Measurements from ENCODE around the gene NUP93.

DNA sequence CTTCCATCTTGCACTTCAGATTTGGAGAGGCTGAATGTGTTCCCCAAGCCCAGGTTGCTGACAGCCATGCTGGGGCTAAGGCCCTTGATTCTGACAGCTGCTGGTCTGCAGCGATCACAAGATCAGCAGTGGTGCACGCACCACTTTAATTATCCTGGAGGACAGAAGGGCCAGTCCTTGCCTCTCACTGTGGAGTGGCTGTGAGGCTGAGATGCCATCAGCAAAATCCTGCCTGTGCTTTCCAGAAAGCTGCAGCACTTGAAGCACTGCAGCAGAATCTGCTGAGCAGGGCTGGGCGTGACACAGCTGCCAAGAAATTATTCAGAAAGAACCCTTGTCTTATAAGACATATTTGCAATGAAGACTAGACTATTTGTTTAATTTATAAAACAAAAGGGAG, 37.1 kb downstream of the NUP93 start:
- TF ChIP-seq, protein P1, sequence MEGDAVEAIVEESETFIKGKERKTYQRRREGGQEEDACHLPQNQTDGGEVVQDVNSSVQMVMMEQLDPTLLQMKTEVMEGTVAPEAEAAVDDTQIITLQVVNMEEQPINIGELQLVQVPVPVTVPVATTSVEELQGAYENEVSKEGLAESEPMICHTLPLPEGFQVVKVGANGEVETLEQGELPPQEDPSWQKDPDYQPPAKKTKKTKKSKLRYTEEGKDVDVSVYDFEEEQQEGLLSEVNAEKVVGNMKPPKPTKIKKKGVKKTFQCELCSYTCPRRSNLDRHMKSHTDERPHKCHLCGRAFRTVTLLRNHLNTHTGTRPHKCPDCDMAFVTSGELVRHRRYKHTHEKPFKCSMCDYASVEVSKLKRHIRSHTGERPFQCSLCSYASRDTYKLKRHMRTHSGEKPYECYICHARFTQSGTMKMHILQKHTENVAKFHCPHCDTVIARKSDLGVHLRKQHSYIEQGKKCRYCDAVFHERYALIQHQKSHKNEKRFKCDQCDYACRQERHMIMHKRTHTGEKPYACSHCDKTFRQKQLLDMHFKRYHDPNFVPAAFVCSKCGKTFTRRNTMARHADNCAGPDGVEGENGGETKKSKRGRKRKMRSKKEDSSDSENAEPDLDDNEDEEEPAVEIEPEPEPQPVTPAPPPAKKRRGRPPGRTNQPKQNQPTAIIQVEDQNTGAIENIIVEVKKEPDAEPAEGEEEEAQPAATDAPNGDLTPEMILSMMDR (IDR thresholded peaks at IDR 0.05; ENCODE audit: control extremely low read depth in 1 of 3, insufficient read depth in 1 of 3, low read depth in 1 of 3, low read length in 3 of 3) = no peak
- no peak for TF ChIP-seq HDAC6 (IDR thresholded peaks at IDR 0.05; ENCODE audit: low read depth, low read length)
- no peak for TF ChIP-seq BRCA1 (IDR thresholded peaks at IDR 0.05; ENCODE audit: low read depth, low read length)
- no peak for TF ChIP-seq SIX5 (IDR thresholded peaks at IDR 0.05; ENCODE audit: low read depth, low read length)

Data from H1 (cell line).